ENCODE results near the gene PCBP3. TPM values are rescaled to one million over a fixed set of nuclear protein-coding genes. Genes with fewer than 3 reads are reported as not detected.

PCBP3 gene
- total RNA-seq, 1 donor from 2014 or later = 4.6 TPM

DNA sequence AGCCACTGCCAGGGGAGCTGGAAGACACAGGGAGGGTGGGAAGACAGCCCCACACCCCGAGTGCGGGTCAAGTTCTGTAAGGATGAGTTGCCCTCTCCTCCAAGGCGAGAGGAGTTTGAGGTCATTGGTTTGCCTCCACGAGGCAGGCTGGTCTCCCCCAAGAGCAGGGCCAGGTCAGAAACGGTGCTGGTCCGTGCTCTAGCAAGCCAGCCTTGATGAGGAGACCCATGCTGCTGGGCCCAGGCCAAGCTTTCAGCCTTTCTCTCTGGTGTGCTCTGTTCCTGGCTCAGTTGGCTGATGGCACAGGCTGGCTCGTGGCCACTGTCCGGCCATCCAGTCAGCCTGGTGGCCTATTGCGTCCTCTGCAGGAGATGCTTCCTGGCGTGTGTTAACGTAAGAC lies 12.0 kb upstream of the PCBP3 start:
- Histone ChIP-seq H3K79me2 (ENCODE audit: low read depth) (no peaks in the 10 kb centered on the region), H3K4me2 (no peak overlapping the region), H3K4me1 (no peaks in the 10 kb centered on the region), H4K20me1 (ENCODE audit: low read depth) (no peaks in the 10 kb centered on the region), H3K9ac (no peak overlapping the region), H3K27ac (no peak overlapping the region), H3K27me3 (no peaks in the 10 kb centered on the region), H3K4me3 (no peak overlapping the region), H3F3A (ENCODE audit: low read depth) (peaks cover 17% of the 10 kb centered on the region), H3K36me3 (no peaks in the 10 kb centered on the region), H2AFZ (replicated peaks) (no peak overlapping the region), H3K9me3 (ENCODE audit: low read depth) (no peaks in the 10 kb centered on the region)
- TF ChIP-seq EZH2phosphoT487 (IDR thresholded peaks at IDR 0.05) (no peak), EZH2 (IDR thresholded peaks at IDR 0.05) (no peak)
- TF ChIP-seq, protein P1, sequence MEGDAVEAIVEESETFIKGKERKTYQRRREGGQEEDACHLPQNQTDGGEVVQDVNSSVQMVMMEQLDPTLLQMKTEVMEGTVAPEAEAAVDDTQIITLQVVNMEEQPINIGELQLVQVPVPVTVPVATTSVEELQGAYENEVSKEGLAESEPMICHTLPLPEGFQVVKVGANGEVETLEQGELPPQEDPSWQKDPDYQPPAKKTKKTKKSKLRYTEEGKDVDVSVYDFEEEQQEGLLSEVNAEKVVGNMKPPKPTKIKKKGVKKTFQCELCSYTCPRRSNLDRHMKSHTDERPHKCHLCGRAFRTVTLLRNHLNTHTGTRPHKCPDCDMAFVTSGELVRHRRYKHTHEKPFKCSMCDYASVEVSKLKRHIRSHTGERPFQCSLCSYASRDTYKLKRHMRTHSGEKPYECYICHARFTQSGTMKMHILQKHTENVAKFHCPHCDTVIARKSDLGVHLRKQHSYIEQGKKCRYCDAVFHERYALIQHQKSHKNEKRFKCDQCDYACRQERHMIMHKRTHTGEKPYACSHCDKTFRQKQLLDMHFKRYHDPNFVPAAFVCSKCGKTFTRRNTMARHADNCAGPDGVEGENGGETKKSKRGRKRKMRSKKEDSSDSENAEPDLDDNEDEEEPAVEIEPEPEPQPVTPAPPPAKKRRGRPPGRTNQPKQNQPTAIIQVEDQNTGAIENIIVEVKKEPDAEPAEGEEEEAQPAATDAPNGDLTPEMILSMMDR (IDR thresholded peaks at IDR 0.05) = no peak
- Mint-ChIP-seq H3K27ac (no peak overlapping the region), H3K4me1 (no peaks in the 10 kb centered on the region), H3K9me3 (no peaks in the 10 kb centered on the region), H3K4me3 (no peak overlapping the region), H3K27me3 (ENCODE audit: insufficient read depth, low read depth) (peaks cover 4% of the 10 kb centered on the region), H3K36me3 (no peaks in the 10 kb centered on the region)
- no peak for DNase-seq (ENCODE audit: low spot score)

DNA sequence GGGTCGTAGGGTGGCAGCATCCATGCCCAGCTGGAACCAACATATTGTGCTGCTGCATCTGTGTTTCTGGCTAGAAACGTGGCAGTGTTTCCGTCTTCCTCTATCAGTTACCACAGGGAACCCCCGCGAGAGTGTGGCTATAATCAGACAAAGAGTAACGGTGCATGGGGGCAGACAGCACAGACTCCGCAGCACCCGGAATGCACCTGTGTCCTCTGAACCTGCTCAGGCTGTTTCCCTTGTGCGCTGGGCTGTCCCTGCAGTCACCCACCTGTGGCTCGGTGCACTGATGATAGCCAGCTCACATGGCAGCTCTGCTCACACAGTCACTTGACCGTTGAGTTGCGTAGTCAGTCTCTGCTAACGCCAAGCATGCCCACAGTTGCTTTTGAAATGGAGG lies 11.4 kb upstream of the PCBP3 start:
- Histone ChIP-seq H3K9ac (no peak overlapping the region), H3K79me2 (ENCODE audit: low read depth) (no peaks in the 10 kb centered on the region), H3K27me3 (no peaks in the 10 kb centered on the region), H3K4me2 (no peak overlapping the region), H4K20me1 (ENCODE audit: low read depth) (no peaks in the 10 kb centered on the region), H3K4me1 (no peaks in the 10 kb centered on the region), H3F3A (ENCODE audit: low read depth) (peaks cover 17% of the 10 kb centered on the region), H3K4me3 (no peak overlapping the region), H3K36me3 (no peaks in the 10 kb centered on the region), H2AFZ (replicated peaks) (no peak overlapping the region), H3K9me3 (ENCODE audit: low read depth) (no peaks in the 10 kb centered on the region), H3K27ac (no peak overlapping the region)
- Mint-ChIP-seq H3K27me3 (ENCODE audit: insufficient read depth, low read depth) (peaks cover 2% of the 10 kb centered on the region), H3K27ac (no peak overlapping the region), H3K4me3 (no peak overlapping the region), H3K36me3 (no peaks in the 10 kb centered on the region), H3K4me1 (no peaks in the 10 kb centered on the region), H3K9me3 (no peaks in the 10 kb centered on the region)
- DNase-seq (ENCODE audit: low spot score) = no peak
- TF ChIP-seq EZH2phosphoT487 (IDR thresholded peaks at IDR 0.05) (no peak), EZH2 (IDR thresholded peaks at IDR 0.05) (no peak)
- TF ChIP-seq, protein P1 (IDR thresholded peaks at IDR 0.05) = no peak

DNA sequence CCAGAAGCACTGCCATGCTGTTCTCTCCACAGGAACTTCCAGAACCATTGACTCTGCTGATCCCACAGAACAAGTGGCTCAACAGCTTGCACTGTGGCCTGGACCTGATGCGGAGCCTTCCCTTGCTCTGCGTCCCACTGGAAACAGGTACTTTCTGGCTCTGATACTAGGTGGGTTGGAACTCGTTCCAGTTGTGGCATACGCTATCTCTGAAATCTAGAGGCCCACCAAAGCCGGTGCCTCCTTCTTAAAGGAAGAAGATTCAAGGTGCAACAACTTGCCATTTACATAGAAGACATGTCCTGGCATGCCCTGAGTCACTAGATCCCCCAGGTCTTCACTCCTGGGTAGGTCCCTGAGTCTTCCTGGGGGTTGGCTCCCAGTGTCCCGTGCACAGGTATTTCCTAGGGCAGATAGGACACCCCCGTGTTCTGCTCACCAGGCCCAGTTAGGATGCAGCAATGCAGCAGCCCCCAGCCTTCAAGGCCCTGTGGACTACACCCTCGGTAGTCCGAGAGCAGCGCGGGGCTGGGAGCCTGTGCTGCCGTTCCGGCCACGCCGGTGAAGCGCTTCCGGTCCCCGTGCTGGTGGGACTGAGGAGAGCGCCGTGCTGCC lies 10.8 kb upstream of the PCBP3 start:
- no peaks in the 10 kb centered on the region for H3K9me3 ChIP-seq (ENCODE audit: low read depth)
- no peak overlapping the region for H3K4me3 Mint-ChIP-seq
- H3K27ac Mint-ChIP-seq = no peak overlapping the region

More for the DNA sequence above, 10.8 kb upstream of the PCBP3 start:
- Mint-ChIP-seq H3K9me3 (no peaks in the 10 kb centered on the region), H3K36me3 (no peaks in the 10 kb centered on the region), H3K4me1 (no peaks in the 10 kb centered on the region), H3K27me3 (ENCODE audit: insufficient read depth, low read depth) (peaks cover 2% of the 10 kb centered on the region)
- Histone ChIP-seq H3K79me2 (ENCODE audit: low read depth) (no peaks in the 10 kb centered on the region), H3K4me2 (no peak overlapping the region), H3K4me3 (no peak overlapping the region), H3K36me3 (no peaks in the 10 kb centered on the region), H4K20me1 (ENCODE audit: low read depth) (no peaks in the 10 kb centered on the region), H3K27ac (no peak overlapping the region), H3K4me1 (no peaks in the 10 kb centered on the region), H2AFZ (replicated peaks) (no peak overlapping the region), H3F3A (ENCODE audit: low read depth) (peaks cover 17% of the 10 kb centered on the region), H3K27me3 (no peaks in the 10 kb centered on the region), H3K9ac (no peak overlapping the region)
- no peak for DNase-seq (ENCODE audit: low spot score)
- no peak for TF ChIP-seq EZH2 (IDR thresholded peaks at IDR 0.05)
- TF ChIP-seq, protein P1 (IDR thresholded peaks at IDR 0.05) = no peak
- TF ChIP-seq EZH2phosphoT487 (IDR thresholded peaks at IDR 0.05) = no peak
